Measurements from ENCODE around the gene NMNAT3. TPM values are rescaled to one million over a fixed set of nuclear protein-coding genes. Genes with fewer than 3 reads are reported as not detected.
"Not testable (repeated sequence)": the region's sequence is repeated elsewhere in the genome, so short reads cannot be mapped to it uniquely, and the experiment has no call there.

The NMNAT3 gene
- total RNA-seq, 1 donor from 2014 or later = 10.7 TPM

GRCh38 chr3:139586420-139587017 lies 91.3 kb downstream of the NMNAT3 start:
- no peaks in the 10 kb centered on the region for H3K9me3 ChIP-seq (replicated peaks)
- TF ChIP-seq CTCF (IDR thresholded peaks at IDR 0.05; ENCODE audit: borderline replicate concordance) = no peak
- no peak overlapping the region for H3K27ac ChIP-seq (replicated peaks)
- no peaks in the 10 kb centered on the region for H3K36me3 ChIP-seq
- H3K27me3 ChIP-seq (ENCODE audit: low read depth) = no peaks in the 10 kb centered on the region
- intact Hi-C loops (cut with micrococcal nuclease) = no loop called here
- no peak for DNase-seq
- H3K4me1 ChIP-seq = no peaks in the 10 kb centered on the region
- no peak overlapping the region for H3K4me3 ChIP-seq

GRCh38 chr3:139585820-139586219 lies 92.0 kb downstream of the NMNAT3 start:
- Histone ChIP-seq H3K4me3 (no peak overlapping the region), H3K4me1 (no peaks in the 10 kb centered on the region), H3K27me3 (ENCODE audit: low read depth) (no peaks in the 10 kb centered on the region), H3K36me3 (no peaks in the 10 kb centered on the region), H3K9me3 (replicated peaks) (no peaks in the 10 kb centered on the region), H3K27ac (replicated peaks) (no peak overlapping the region)
- intact Hi-C loops (cut with micrococcal nuclease) = no loop called here
- TF ChIP-seq CTCF (IDR thresholded peaks at IDR 0.05; ENCODE audit: borderline replicate concordance) = no peak
- DNase-seq = no peak

DNA sequence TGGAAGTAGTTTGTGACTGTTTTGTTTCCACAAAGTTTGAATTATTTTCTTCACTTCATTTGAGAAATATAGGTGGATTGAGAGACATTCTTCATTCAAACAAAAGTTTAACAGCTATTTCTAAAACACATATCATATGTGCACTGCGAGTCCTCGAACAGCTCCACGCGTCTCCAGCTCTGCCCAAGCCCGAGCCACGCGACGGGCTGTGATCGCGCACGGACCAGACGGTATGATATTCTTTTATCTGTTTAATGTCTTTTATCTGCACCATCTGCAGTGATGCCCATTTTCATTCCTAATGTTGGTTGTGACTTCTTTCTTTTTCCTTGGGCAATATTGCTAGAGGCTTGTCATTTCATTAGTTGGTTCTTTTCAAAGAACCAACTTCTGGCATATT lies 94.1 kb downstream of the NMNAT3 start:
- intact Hi-C loops (cut with micrococcal nuclease); H3K27me3 ChIP-seq (ENCODE audit: low read depth); H3K4me3 ChIP-seq; H3K27ac ChIP-seq (replicated peaks); H3K36me3 ChIP-seq; DNase-seq; H3K9me3 ChIP-seq (replicated peaks); H3K4me1 ChIP-seq: not testable (repeated sequence)

GRCh38 chr3:139578783-139579182 lies 99.0 kb downstream of the NMNAT3 start:
- no peaks in the 10 kb centered on the region for H3K9me3 ChIP-seq (replicated peaks)
- H3K4me1 ChIP-seq = peaks cover 10% of the 10 kb centered on the region
- intact Hi-C loops (cut with micrococcal nuclease) = no loop called here
- H3K27ac ChIP-seq (replicated peaks) = no peak overlapping the region
- H3K4me3 ChIP-seq = no peak overlapping the region
- DNase-seq = no peak
- H3K36me3 ChIP-seq = peaks cover 6% of the 10 kb centered on the region
- TF ChIP-seq CTCF (IDR thresholded peaks at IDR 0.05; ENCODE audit: borderline replicate concordance) = no peak
- H3K27me3 ChIP-seq (ENCODE audit: low read depth) = no peaks in the 10 kb centered on the region

DNA sequence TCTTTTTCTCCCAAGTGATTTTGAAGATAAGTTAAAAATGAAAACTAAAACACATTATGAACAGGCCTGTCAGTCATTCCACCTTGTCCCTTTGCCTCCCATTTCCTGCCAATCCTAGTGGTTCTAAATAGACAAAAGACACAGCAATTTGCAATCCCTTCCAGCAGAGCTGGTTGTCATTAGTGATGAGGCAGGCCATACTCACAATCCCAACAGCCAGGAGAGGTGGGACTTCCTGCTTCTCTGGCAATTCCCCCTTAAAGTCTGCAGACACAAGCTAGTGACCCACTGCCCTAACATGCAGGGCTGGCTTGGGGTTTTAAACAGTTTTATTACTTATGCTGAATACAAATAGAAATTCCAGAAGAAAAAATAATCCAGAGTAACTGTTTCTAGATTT lies 99.9 kb downstream of the NMNAT3 start:
- intact Hi-C loops (cut with micrococcal nuclease) = no loop called here

More for the DNA sequence above, 99.9 kb downstream of the NMNAT3 start:
- H3K4me3 ChIP-seq = no peak overlapping the region
- H3K27me3 ChIP-seq (ENCODE audit: low read depth) = no peaks in the 10 kb centered on the region
- no peak for DNase-seq
- H3K9me3 ChIP-seq (replicated peaks) = no peaks in the 10 kb centered on the region
- H3K27ac ChIP-seq (replicated peaks) = no peak overlapping the region
- peaks cover 6% of the 10 kb centered on the region for H3K36me3 ChIP-seq
- no peak for TF ChIP-seq CTCF (IDR thresholded peaks at IDR 0.05; ENCODE audit: borderline replicate concordance)
- H3K4me1 ChIP-seq = peaks cover 19% of the 10 kb centered on the region

All from left ventricle myocardium inferior (tissue), 1 donor.